ENCODE data around the gene CNTNAP3B. TPM values are rescaled to one million over a fixed set of nuclear protein-coding genes. Genes with fewer than 3 reads are reported as not detected.
"Not testable (repeated sequence)": the region's sequence is repeated elsewhere in the genome, so short reads cannot be mapped to it uniquely, and the experiment has no call there.

Gene CNTNAP3B
- total RNA-seq, 1 experiment from 2014 or later: 15.7 TPM

- DNase-seq: peak; percentile 63
- not testable (repeated sequence) for H3K9me3 ChIP-seq, H3K36me3 ChIP-seq, H3K27me3 ChIP-seq, H3K4me3 ChIP-seq
Observed at GRCh38 chr9:42018220-42018922, 110.9 kb downstream of the CNTNAP3B start.

DNA sequence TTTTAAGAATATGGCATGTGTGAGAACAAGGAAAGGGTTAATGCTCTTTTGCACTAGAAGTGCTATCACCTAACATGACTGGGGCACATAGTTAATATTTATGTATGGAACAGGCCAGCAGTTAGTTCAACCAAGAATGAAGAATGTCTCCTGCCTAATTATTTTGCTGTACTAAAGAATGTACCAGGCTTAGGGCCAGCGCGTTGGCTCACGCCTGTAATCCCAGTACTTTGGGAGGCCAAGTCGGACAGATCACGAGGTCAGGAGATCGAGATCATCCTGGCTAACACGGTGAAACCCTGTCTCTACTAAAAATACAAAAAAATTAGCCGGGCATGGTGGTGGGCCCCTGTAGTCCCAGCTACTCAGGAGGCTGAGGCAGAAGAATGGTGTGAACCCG lies 114.9 kb downstream of the CNTNAP3B start:
- DNase-seq: peak; percentile 41
- H3K4me3 ChIP-seq, H3K36me3 ChIP-seq, H3K9me3 ChIP-seq, H3K27me3 ChIP-seq: not testable (repeated sequence)

DNA sequence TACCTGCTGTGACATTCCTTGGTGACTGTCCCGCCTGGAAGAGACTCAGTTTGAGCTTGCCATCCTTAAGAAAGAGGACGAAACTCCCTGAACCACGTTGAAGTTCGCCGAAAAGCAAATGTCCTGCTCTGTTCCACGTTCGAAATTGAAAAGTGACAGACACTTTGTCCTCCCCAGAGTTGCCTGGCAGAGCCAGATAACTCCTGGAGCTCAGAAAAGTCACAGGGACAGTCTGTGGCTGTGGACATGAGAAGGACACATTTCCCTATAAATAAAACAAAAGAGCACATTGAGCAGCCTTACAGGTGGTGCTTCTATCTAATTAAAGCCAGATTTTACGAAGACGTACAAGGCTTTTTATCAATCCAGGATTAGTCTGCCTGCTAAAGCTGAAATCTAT lies 137.6 kb downstream of the CNTNAP3B start:
- not testable (repeated sequence) for H3K9me3 ChIP-seq, H3K36me3 ChIP-seq, H3K27me3 ChIP-seq, H3K4me3 ChIP-seq, DNase-seq

- DNase-seq, H3K9me3 ChIP-seq, H3K27me3 ChIP-seq, H3K36me3 ChIP-seq, H3K4me3 ChIP-seq: not testable (repeated sequence)
Observed at GRCh38 chr9:41980271-41980670, 149.0 kb downstream of the CNTNAP3B start.

GRCh38 chr9:41977965-41978600 lies 151.1 kb downstream of the CNTNAP3B start:
- H3K4me3 ChIP-seq, DNase-seq, H3K9me3 ChIP-seq, H3K27me3 ChIP-seq, H3K36me3 ChIP-seq: not testable (repeated sequence)

- not testable (repeated sequence) for DNase-seq, H3K27me3 ChIP-seq, H3K9me3 ChIP-seq, H3K36me3 ChIP-seq, H3K4me3 ChIP-seq
Observed at GRCh38 chr9:41974906-41975305, 154.3 kb downstream of the CNTNAP3B start.

GRCh38 chr9:41953007-41953406 lies 176.2 kb downstream of the CNTNAP3B start:
- H3K27me3 ChIP-seq, DNase-seq, H3K4me3 ChIP-seq, H3K9me3 ChIP-seq, H3K36me3 ChIP-seq: not testable (repeated sequence)

GRCh38 chr9:41941738-41942137 lies 187.5 kb downstream of the CNTNAP3B start:
- DNase-seq, H3K9me3 ChIP-seq: not testable (repeated sequence)

DNA sequence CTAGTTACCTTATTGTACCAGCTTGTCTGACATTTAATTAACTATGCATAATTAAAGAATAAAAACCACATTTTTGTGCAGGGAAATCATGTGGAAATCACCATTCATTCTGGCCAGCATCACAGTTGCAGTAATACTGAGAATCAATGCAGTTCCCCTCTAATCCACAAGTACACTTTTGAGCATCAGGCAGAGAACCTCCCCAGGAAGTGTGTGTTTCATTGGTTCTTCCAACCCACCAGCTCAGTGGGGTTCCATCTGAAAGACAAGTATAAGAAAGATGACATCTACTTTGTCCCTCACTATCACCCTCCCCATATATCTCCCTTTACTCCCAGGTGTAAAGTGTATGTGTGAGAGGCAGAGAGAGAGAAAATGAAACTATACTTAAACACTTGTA lies 191.1 kb downstream of the CNTNAP3B start:
- H3K36me3 ChIP-seq, H3K9me3 ChIP-seq, H3K4me3 ChIP-seq, H3K27me3 ChIP-seq, DNase-seq: not testable (repeated sequence)

More at GRCh38 chr9:41941738-41942137, 187.5 kb downstream of the CNTNAP3B start:
- H3K4me3 ChIP-seq, H3K36me3 ChIP-seq, H3K27me3 ChIP-seq: not testable (repeated sequence)

DNA sequence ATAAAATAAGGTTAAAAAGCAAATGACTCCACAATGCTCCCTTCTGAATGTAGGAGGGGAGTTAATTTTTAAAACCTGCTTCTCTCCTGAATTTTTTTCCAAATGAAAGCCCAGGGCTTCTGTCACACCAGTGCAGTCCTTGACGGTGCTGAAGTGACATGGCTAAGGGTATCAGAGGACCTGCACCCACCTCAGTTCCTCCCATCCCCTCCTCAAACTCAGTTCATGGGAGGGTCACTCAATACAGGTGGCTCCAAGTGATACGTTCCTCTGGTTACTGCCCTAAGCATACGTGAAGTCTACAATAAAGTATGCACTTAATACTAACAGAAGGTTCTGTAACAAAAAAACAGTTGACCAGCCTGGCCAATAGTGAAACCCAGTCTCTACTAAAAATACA lies 193.5 kb downstream of the CNTNAP3B start:
- H3K9me3 ChIP-seq, H3K4me3 ChIP-seq, DNase-seq, H3K36me3 ChIP-seq, H3K27me3 ChIP-seq: not testable (repeated sequence)

DNA sequence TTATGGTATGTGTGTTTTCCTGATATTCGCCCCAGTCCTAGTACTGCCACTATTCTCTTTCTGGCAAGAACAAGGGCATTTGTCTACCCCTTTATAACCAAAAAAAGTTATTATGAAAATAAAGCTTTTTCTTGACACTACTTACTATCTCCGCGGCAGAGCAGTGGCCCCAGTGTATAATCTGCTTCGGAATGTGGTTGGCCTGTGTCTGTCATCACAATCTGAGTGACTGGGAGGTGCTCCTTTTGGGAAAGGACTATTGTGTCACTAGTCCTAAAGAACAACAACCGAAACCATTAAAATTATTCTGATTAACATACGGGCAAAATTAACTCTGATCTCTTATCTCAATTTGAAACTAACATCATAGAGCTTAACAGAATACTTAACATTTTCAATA lies 200.1 kb downstream of the CNTNAP3B start:
- H3K4me3 ChIP-seq, H3K36me3 ChIP-seq, H3K27me3 ChIP-seq, DNase-seq, H3K9me3 ChIP-seq: not testable (repeated sequence)

DNA sequence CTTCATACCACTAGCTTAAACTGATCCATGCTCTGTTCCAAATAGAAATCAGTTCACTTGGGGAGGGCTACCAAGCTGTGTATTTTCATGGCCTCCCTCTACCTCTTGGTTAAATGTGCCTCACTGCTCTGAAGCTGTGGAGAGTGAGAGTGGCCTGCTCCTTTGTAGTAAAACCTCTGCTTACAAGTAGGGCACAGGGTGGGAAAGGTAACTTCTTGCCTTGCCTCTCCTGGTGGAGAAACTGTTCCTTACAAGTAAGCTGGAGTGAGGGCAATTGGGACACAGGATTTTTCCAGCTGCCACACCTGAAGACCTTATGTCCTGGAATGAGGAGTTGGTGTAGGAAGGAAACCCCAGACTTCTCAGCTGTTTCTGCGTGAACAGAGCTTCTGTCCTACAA lies 211.9 kb downstream of the CNTNAP3B start:
- not testable (repeated sequence) for H3K9me3 ChIP-seq, H3K27me3 ChIP-seq, H3K4me3 ChIP-seq, H3K36me3 ChIP-seq, DNase-seq

DNA sequence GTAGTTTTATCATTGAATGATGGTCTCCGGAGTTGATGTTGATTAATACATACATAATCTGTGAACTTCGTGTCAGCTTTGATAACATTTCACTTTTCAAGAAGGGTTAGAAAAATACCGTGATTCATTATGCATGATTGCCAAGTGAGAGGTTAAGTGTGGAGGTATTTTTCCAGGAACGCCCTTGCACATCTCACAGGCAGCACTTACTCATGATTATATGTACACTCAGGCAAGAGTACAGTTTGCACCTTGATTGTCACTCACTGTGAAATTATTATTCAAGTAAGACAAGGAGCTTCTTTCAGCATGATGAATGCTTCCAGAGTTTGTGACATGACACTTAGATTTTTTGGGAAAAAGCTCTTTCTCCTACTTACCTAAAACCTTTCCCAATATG lies 223.7 kb downstream of the CNTNAP3B start:
- H3K36me3 ChIP-seq, DNase-seq, H3K9me3 ChIP-seq, H3K27me3 ChIP-seq, H3K4me3 ChIP-seq: not testable (repeated sequence)

- H3K27me3 ChIP-seq, DNase-seq, H3K9me3 ChIP-seq: not testable (repeated sequence)
Observed at GRCh38 chr9:41902762-41903161, 226.5 kb downstream of the CNTNAP3B start.

GRCh38 chr9:41898720-41899343 lies 230.4 kb downstream of the CNTNAP3B start:
- not testable (repeated sequence) for H3K4me3 ChIP-seq, DNase-seq, H3K36me3 ChIP-seq, H3K9me3 ChIP-seq, H3K27me3 ChIP-seq

More at GRCh38 chr9:41902762-41903161, 226.5 kb downstream of the CNTNAP3B start:
- not testable (repeated sequence) for H3K36me3 ChIP-seq, H3K4me3 ChIP-seq

DNA sequence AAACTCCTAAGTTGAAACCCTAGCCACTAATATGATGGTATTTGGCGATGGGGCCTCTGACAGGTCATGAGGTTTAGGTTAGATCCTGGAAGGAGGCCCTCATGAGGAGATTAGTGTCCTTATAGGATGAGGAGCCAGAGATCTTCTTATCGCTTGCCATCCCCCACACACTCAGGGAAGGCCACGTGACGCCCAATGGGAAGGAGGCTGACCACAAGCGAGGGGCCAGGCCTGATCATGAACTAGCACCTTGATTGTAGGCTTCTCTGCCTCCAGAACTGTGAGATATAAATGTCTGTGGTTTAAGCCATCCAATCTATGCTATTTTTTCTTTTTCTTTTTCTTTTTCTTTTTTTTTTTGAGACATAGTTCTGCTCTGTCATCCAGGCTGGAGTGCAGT lies 254.7 kb downstream of the CNTNAP3B start:
- H3K4me3 ChIP-seq, H3K27me3 ChIP-seq, H3K36me3 ChIP-seq, H3K9me3 ChIP-seq, DNase-seq: not testable (repeated sequence)

DNA sequence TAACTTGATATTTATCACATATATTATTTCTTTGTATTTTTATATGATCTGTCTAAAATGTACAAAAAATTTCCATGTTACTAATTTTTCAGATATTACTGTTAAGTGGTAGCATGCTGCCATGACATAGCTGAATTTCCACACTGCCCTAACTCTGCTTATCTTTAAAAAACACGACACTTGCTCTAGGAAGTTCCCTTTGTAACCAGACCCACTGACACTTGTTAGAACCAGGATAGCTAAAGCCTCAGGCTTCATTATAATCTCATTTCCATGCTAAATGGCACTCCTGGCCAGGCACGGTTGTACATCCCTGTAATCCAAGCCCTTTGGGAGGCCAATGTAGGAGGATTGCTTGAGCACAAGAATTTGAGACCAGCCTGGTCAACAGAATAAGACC lies 273.8 kb downstream of the CNTNAP3B start:
- not testable (repeated sequence) for H3K27me3 ChIP-seq, H3K4me3 ChIP-seq, H3K9me3 ChIP-seq, H3K36me3 ChIP-seq, DNase-seq
